ENCODE measurements around the gene MPPED1.

- TF ChIP-seq ATF2 (CRISPR knock-in tag; IDR thresholded peaks at IDR 0.05; ENCODE audit: borderline replicate concordance, low read depth) (no peak), USF2 (CRISPR knock-in tag; IDR thresholded peaks at IDR 0.05) (no peak), FOXJ3 (CRISPR knock-in tag; IDR thresholded peaks at IDR 0.05; ENCODE audit: borderline replicate concordance) (no peak), TCF7 (CRISPR knock-in tag; IDR thresholded peaks at IDR 0.05; ENCODE audit: low read depth) (no peak)
- TF ChIP-seq, protein P1, sequence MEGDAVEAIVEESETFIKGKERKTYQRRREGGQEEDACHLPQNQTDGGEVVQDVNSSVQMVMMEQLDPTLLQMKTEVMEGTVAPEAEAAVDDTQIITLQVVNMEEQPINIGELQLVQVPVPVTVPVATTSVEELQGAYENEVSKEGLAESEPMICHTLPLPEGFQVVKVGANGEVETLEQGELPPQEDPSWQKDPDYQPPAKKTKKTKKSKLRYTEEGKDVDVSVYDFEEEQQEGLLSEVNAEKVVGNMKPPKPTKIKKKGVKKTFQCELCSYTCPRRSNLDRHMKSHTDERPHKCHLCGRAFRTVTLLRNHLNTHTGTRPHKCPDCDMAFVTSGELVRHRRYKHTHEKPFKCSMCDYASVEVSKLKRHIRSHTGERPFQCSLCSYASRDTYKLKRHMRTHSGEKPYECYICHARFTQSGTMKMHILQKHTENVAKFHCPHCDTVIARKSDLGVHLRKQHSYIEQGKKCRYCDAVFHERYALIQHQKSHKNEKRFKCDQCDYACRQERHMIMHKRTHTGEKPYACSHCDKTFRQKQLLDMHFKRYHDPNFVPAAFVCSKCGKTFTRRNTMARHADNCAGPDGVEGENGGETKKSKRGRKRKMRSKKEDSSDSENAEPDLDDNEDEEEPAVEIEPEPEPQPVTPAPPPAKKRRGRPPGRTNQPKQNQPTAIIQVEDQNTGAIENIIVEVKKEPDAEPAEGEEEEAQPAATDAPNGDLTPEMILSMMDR (IDR thresholded peaks at IDR 0.05) = no peak
- TF ChIP-seq, protein P2, sequence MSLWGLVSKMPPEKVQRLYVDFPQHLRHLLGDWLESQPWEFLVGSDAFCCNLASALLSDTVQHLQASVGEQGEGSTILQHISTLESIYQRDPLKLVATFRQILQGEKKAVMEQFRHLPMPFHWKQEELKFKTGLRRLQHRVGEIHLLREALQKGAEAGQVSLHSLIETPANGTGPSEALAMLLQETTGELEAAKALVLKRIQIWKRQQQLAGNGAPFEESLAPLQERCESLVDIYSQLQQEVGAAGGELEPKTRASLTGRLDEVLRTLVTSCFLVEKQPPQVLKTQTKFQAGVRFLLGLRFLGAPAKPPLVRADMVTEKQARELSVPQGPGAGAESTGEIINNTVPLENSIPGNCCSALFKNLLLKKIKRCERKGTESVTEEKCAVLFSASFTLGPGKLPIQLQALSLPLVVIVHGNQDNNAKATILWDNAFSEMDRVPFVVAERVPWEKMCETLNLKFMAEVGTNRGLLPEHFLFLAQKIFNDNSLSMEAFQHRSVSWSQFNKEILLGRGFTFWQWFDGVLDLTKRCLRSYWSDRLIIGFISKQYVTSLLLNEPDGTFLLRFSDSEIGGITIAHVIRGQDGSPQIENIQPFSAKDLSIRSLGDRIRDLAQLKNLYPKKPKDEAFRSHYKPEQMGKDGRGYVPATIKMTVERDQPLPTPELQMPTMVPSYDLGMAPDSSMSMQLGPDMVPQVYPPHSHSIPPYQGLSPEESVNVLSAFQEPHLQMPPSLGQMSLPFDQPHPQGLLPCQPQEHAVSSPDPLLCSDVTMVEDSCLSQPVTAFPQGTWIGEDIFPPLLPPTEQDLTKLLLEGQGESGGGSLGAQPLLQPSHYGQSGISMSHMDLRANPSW (CRISPR knock-in tag; conservative IDR thresholded peaks at IDR 0.05; ENCODE audit: low read depth) = no peak
These were observed 7.0 kb upstream of the MPPED1 start for GRCh38 chr22:43404673-43405385.

All from WTC11 (cell line).